SK-N-MC (cell line): ENCODE measurements around the gene SYTL3.
"Not testable (repeated sequence)": the region's sequence is repeated elsewhere in the genome, so short reads cannot be mapped to it uniquely, and the experiment has no call there.

Experiments used
- DNase-seq: peaks from one replicate; pipeline ENCODE4 v3.0.0-alpha.2; 2011; ENCODE audit warnings: low read depth, low spot score
- H3K27ac ChIP-seq: fragments of 200-600 bp; sonication (generic); 2 replicates; pipeline ENCODE4 v1.5.1; 2016; ENCODE audit warnings: mixed run types
- H3K36me3 ChIP-seq: fragments of 200-600 bp; sonication (generic); 2 replicates; pipeline ENCODE4 v1.6.1; 2017; ENCODE audit warnings: antibody characterized with exemption, low read length, mixed read lengths; ENCODE audit not compliant: insufficient read depth
- H3K4me3 ChIP-seq: fragments of 200-600 bp; sonication (generic); 2 replicates; pipeline ENCODE4 v1.5.1; 2016
- H3K9ac ChIP-seq: fragments of 200-600 bp; sonication (generic); 2 replicates; pipeline ENCODE4 v1.8.0; 2017; ENCODE audit warnings: mixed run types, mixed read lengths; ENCODE audit not compliant: insufficient read length
- H3K9me3 ChIP-seq: fragments of 200-600 bp; sonication (generic); 2 replicates; pipeline ENCODE4 v1.6.1; 2017; ENCODE audit warnings: low read depth, mild to moderate bottlenecking, antibody characterized with exemption, low read length, moderate library complexity, mixed read lengths
- EZH2 ChIP-seq: fragments of 200-600 bp; sonication (generic); IDR thresholded peaks from one replicate; pipeline ENCODE4 v1.6.1; 2017; ENCODE audit warnings: antibody characterized with exemption
- FOXP2 ChIP-seq: optimal IDR thresholded peaks from 2 replicates; pipeline ENCODE3; 2011; ENCODE audit warnings: mild to moderate bottlenecking, moderate library complexity; ENCODE audit not compliant: insufficient read depth; ENCODE audit errors: extremely low read length, control extremely low read depth
- POLR2AphosphoS5 ChIP-seq: IDR thresholded peaks from 2 replicates; pipeline ENCODE4 v1.6.1; 2012; ENCODE audit warnings: mild to moderate bottlenecking, low read depth, low read length, borderline replicate concordance

SYTL3 gene

DNA sequence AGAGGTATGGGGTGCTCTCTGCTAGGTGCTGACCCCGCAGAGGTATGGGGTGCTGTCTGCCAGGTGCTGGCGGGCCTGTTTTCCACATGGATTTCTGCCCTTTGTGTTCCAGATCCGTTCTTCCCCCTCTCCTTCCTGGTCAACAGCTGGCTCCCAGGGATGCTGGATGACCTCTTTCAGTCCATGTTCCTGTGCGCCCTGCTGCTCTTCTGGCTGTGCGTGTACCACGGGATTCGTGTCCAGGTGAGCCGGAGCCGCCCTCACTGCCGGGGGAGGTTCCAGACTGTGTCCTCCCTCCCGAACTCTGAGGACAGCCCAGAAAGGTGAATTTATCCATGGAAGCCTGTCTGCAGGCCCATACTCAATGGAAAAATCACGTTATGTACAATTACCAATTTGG is 41.6 kb upstream of the SYTL3 start:
- H3K9me3 ChIP-seq: no peaks in the 10 kb centered on the region
- no peak for TF ChIP-seq POLR2AphosphoS5
- TF ChIP-seq EZH2: no peak
- TF ChIP-seq FOXP2: no peak
- H3K9ac ChIP-seq: no peak overlapping the region
- no peak overlapping the region for H3K27ac ChIP-seq
- H3K4me3 ChIP-seq: no peak overlapping the region
- peaks cover 84% of the 10 kb centered on the region for H3K36me3 ChIP-seq
- no peak for DNase-seq

DNA sequence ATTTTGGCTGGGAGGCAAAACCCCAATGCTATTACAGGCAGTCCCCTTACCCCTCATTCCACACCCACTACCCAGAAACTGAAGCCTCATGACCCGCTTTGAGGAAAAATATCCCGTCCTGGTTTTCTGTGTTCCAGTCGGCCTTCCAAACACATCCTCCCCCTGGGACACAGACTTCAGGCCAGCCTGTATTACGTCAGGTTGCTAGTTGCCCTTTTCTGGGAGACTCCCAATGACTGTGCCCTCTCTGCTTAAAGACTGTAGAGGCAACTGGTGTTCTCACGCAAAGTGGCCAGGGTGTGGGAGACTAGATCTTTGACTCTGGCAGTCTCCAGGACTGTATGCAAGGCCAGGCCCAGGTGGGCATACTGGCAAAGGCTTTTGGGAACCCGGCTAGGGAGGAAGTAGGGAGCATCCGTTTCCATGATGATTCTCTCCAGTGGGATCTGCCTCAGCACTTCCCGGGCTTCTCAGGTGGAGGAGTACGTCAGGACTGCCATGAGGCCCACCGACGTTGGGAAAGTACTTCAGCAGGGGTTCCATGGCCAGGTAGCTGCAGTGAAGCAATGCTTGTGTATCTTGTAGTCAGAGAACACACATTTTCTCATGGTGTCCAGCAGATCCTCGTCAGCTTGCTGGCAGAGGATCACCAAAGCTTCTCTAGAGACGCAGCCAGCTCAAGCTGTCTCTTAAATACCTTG is 40.2 kb upstream of the SYTL3 start:
- Histone ChIP-seq H3K9me3 (no peaks in the 10 kb centered on the region), H3K27ac (no peak overlapping the region), H3K36me3 (peaks cover 85% of the 10 kb centered on the region), H3K9ac (no peak overlapping the region), H3K4me3 (no peak overlapping the region)
- TF ChIP-seq EZH2 (no peak), POLR2AphosphoS5 (no peak), FOXP2 (no peak)
- DNase-seq: no peak

DNA sequence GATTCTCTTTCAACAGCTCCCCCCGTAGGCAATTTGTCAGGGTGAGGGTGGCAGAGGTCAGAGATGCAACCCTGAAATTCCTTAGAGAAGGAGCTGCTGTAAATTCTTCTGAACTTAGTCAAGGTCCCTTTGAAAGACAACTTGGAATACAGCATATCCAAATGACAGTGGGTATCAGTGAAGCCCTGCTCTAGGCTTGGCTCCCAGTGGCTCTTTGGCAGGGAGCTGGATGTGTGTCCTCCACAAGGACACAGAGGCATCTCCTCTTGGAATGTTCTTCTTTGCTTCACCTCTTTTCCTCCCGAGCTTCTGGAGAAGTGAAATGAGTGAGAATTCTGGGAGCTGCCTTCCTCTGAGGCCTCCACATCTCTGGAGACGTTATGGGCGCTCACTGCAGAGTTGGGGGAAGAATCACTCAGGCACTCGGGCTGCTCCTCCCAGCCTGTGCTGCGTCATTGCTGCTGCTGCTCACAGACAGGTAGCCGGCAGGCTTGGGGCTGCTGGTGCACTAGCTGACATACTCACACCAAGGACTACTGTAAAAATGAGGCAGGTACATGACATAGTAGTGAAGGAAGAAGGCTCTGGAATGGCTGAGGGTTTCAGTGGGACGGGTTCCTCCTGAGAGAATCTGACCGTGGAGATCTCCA is 39.4 kb upstream of the SYTL3 start:
- TF ChIP-seq EZH2 (no peak), FOXP2 (no peak), POLR2AphosphoS5 (no peak)
- Histone ChIP-seq H3K27ac (no peak overlapping the region), H3K36me3 (peaks cover 85% of the 10 kb centered on the region), H3K9ac (no peak overlapping the region), H3K9me3 (no peaks in the 10 kb centered on the region), H3K4me3 (no peak overlapping the region)
- no peak for DNase-seq

DNA sequence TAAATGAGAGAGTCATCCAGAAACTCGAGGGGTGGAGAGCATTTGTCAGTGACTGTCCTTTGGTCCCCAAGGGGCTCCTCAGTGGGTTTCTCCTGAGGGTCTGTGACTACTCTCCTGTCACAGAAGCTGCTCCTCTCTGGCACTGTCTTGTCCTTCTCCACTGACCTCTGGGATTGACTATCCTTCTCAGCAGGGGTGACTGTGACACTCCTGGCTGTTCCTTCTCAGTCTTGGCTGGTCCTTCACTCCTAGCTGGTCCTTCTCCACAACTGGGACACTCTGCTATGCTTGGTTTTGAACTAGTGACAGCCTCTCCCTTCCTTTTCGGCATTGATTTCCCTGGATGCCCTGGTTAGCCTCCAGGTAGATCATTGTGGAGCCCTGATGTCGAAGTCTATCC is 38.8 kb upstream of the SYTL3 start:
- no peak overlapping the region for H3K27ac ChIP-seq
- no peak overlapping the region for H3K4me3 ChIP-seq
- H3K9ac ChIP-seq: no peak overlapping the region
- H3K9me3 ChIP-seq: no peaks in the 10 kb centered on the region
- DNase-seq: no peak
- peaks cover 82% of the 10 kb centered on the region for H3K36me3 ChIP-seq
- TF ChIP-seq FOXP2: no peak
- TF ChIP-seq POLR2AphosphoS5: no peak
- no peak for TF ChIP-seq EZH2

DNA sequence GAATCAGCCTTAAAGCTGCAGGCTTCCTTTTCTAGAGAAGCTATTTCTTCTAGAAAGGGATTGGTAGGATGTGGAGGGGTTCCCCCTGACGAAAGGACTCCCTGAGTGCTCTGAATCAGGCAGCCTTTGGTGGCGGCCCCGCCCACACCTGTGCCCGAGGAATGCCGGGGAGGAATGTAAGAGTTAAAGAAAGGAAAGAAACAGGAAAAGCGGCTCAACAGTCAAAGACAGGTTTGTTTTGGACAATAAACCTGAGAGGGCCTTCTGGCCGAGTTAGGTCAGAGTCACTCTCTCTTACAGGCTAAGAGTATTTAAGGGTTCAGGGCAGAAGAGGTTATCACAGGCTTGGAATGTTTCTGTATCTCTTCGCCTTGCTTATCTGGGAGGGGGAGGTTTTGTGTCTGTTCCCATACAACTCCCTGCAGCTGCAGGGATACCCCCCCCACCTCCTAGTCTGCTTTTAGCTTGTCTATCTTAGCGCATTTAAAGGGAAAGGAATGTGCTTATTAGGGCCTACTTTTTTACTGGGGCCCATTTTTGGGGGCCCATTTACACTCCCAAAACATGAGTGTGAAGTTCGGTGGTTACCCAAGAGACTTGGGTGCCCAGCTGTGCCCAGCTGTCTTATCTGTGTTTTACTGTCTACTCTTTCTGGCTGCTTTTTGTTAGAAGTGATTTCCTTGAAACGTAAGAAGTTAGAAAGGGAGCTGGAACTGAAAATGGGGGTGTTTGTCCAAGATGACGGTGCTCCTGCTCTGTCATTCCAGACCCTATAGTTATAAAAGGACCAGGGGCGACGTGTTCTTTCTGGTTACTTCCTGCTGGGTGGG is 38.1 kb upstream of the SYTL3 start:
- Histone ChIP-seq H3K9me3 (no peaks in the 10 kb centered on the region), H3K4me3 (no peak overlapping the region), H3K27ac (no peak overlapping the region), H3K9ac (no peak overlapping the region), H3K36me3 (peaks cover 75% of the 10 kb centered on the region)
- TF ChIP-seq EZH2: no peak
- no peak for TF ChIP-seq FOXP2
- TF ChIP-seq POLR2AphosphoS5: no peak
- no peak for DNase-seq

DNA sequence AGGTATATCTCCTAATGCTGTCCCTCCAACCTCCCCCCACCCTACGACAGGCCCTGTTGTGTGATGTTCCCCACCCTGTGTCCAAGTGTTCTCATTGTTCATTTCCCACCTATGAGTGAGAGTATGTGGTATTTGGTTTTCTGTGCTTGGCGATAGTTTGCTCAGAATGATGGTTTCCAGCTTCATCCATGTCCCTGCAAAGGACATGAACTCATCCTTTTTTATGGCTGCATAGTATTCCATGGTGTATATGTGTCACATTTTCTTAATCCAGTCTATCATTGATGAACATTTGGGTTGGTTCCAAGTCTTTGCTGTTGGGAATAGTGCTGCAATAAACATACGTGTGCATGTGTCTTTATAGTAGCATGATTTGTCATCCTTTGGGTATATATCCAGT is 35.2 kb upstream of the SYTL3 start:
- not testable (repeated sequence) for DNase-seq, H3K9ac ChIP-seq, H3K27ac ChIP-seq, H3K9me3 ChIP-seq, H3K4me3 ChIP-seq
- peaks cover 50% of the 10 kb centered on the region for H3K36me3 ChIP-seq

DNA sequence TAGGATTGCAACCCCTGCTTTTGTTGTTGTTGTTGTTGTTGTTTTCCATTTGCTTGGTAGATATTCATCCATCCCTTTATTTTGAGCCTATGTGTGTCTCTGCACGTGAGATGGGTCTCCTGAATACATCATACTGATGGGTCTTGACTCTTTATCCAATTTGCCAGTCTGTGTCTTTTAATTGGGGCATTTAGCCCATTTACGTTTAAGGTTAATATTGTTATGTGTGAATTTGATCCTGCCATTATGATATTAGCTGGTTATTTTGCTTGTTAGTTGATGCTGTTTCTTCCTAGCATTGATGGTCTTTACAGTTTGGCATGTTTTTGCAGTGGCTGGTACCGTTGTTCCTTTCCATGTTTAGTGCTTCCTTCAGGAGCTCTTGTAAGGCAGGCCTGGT is 31.6 kb upstream of the SYTL3 start:
- H3K27ac ChIP-seq, H3K9ac ChIP-seq, DNase-seq, H3K9me3 ChIP-seq, H3K4me3 ChIP-seq: not testable (repeated sequence)
- H3K36me3 ChIP-seq: peaks cover 49% of the 10 kb centered on the region

DNA sequence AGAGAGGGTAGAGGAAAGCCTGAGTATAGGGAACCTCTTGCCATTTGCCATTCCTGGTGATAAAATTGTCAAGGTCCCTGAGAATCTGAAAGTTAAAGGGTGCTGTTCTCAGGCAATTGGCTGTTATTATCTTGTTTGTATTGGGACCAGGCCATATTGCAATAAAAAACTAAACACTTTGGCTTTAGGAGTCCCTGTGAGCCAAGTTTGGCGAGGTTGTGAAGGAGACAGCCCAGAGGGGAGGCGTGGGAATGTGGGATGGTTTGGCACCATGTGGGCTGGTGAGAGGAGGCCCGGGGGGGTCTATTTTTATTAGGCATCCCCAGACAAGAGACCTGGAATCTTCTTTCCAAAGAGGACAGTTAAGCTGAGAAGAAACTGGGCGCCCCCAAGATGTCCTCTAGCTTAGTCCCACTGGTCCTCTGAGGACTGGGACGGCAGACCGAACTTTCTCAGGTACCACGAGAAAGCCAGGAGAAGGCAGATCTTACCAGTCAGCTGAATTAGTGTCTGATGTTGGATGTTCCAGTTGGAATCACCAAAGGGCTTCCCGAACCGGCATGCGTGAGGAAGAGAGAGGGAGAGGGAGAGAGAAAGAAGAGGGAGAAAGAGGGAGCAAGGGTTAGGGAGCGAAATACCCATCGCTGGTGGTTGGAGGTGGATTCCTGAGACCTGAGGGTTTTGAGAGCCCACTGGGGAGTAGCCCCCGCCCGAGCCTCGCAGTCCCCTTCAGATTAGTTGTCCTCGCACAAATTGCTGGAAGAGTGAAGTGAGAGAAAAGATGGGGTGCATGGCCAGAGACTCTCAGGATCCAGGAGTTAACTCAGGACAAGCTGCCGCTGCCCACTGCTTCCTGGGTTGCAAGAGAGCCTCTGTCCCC is 29.7 kb upstream of the SYTL3 start:
- H3K27ac ChIP-seq: no peak overlapping the region
- H3K9ac ChIP-seq: no peak overlapping the region
- H3K4me3 ChIP-seq: no peak overlapping the region
- peaks cover 40% of the 10 kb centered on the region for H3K36me3 ChIP-seq
- TF ChIP-seq FOXP2: no peak
- TF ChIP-seq EZH2: no peak
- TF ChIP-seq POLR2AphosphoS5: no peak
- no peak for DNase-seq
- no peaks in the 10 kb centered on the region for H3K9me3 ChIP-seq
